GF-D8 (cell line): ENCODE results near the gene AK4.

Experiments
- DNase-seq: peaks from one replicate; lab custom pipeline; 2025; lab: John Stamatoyannopoulos, UW

The AK4 gene

DNA sequence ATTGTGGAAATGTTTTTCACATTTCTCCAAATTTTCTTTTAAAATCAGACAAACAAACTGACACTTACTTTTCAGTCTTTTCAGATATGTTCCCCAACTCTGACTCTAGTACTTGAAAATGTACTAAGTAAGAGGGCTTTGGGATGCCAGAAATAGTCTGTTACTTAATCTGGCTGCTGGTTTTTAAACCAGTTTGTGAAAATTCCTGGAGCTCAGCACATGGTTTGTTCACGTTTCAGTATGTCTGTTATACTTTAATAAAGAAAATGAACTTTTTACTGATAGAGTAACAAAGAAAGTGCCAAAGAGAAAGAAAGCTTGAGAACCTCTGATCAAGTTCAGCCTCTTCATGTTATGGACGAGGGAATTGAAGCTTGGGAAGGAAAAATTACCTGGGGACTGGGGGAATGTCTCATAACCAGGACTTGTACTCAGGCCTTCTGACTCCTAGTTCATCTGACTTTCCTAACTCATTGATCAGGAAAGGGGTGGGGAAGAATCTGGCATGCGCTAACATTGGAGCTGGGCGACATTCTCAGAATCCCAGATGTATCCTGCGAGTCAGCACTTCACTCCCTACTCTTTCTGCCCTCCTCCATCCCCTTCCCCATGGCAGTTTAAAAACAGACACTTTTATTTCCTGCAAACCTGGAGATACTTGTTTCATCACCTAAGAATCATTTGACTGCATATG, 130.5 kb downstream of the AK4 start:
- no peak for DNase-seq

DNA sequence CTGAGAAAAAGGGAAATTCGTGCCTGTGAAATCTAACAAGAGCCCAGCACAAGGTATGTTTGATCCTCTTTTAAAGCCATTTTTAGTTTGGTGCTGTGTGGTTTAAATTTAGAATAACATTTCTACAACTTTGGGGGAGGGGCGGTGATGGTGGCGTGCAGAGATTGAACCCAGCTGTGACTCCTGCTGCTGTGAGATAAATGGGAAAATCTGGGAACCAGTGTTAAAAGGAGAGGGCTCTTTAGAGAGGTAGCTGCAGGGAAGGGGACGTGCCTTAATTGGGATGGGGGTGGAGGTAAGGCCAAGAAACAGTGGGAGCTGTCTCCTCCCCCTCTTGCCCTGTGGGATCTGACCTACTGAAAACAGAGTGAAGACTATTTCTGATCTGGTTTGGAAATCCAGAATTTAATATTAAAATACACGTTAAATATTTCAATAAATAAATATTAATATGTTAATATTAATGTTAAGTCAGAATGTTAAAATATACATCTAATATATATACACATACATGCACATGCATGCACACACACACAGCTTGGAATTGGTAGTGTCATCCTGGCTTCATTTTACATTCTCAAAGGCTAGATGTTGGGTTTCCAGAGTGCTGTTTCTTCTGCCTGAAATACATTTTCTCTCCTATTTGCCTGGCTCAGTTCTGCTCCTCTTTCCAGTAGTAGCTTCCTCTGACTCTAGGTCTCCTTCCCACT, 131.2 kb downstream of the AK4 start:
- no peak for DNase-seq
